SK-N-SH treated with all-trans-retinoic acid at 6 μM for 48 hours (cell line): ENCODE results near the gene CTRB1.

ENCODE experiments used
- ATAC-seq: fragments of 200-7000 bp; cut with Tn5 transposase; 3 replicates; pipeline ENCODE4 v1.9.1; 2020; ENCODE audit warnings: mild to moderate bottlenecking, moderate library complexity
- ARNTL ChIP-seq: fragments of 450-650 bp; formaldehyde crosslinking; IDR thresholded peaks from 2 replicates; pipeline ENCODE4 v1.5.0; 2020; ENCODE audit warnings: low read depth, mild to moderate bottlenecking, moderate library complexity, borderline replicate concordance
- BACH2 ChIP-seq: fragments of 250-450 bp; sonication (Bioruptor Pico); IDR thresholded peaks from 2 replicates; pipeline ENCODE4 v1.9.0; 2021; ENCODE audit warnings: mild to moderate bottlenecking, borderline replicate concordance
- CREB5 ChIP-seq: fragments of 250-450 bp; sonication (Bioruptor Pico); IDR thresholded peaks from 2 replicates; pipeline ENCODE4 v1.5.1; 2020; ENCODE audit warnings: low read depth, mild to moderate bottlenecking, moderate library complexity
- CSDC2 ChIP-seq: fragments of 250-450 bp; sonication (Bioruptor Pico); IDR thresholded peaks from 2 replicates; pipeline ENCODE4 v1.5.0; 2020; ENCODE audit warnings: mild to moderate bottlenecking, moderate library complexity
- CSRNP3 ChIP-seq: fragments of 250-450 bp; sonication (Bioruptor Pico); IDR thresholded peaks from 2 replicates; pipeline ENCODE4 v1.5.1; 2021; ENCODE audit warnings: mild to moderate bottlenecking, moderate library complexity
- ESRRG ChIP-seq: fragments of 250-450 bp; sonication (Bioruptor Pico); IDR thresholded peaks from 2 replicates; pipeline ENCODE4 v1.6.1; 2021; ENCODE audit warnings: mild to moderate bottlenecking
- GLIS3 ChIP-seq: fragments of 250-450 bp; sonication (Bioruptor Pico); IDR thresholded peaks from 2 replicates; pipeline ENCODE4 v1.5.0; 2020; ENCODE audit warnings: mild to moderate bottlenecking, moderate library complexity
- ISL1 ChIP-seq: fragments of 250-450 bp; sonication (Bioruptor Pico); IDR thresholded peaks from 2 replicates; pipeline ENCODE4 v2.1.2; 2022; ENCODE audit warnings: mild to moderate bottlenecking, moderate library complexity
- OSR1 ChIP-seq: fragments of 250-450 bp; sonication (Bioruptor Pico); IDR thresholded peaks from 2 replicates; pipeline ENCODE4 v1.8.0; 2022; ENCODE audit warnings: moderate library complexity, mild to moderate bottlenecking, inconsistent platforms
- PATZ1 ChIP-seq: fragments of 250-450 bp; sonication (Bioruptor Pico); IDR thresholded peaks from 2 replicates; pipeline ENCODE4 v1.8.0; 2020; ENCODE audit warnings: mild to moderate bottlenecking, moderate library complexity, borderline replicate concordance
- POU6F1 ChIP-seq: fragments of 250-450 bp; sonication (Bioruptor Pico); IDR thresholded peaks from 2 replicates; pipeline ENCODE4 v1.8.0; 2021; ENCODE audit warnings: low read depth, mild to moderate bottlenecking, moderate library complexity, borderline replicate concordance
- PPARA ChIP-seq: fragments of 250-450 bp; sonication (Bioruptor Pico); IDR thresholded peaks from 2 replicates; pipeline ENCODE4 v1.5.0; 2020; ENCODE audit warnings: mild to moderate bottlenecking, borderline replicate concordance
- RARB ChIP-seq: fragments of 250-450 bp; sonication (Bioruptor Pico); IDR thresholded peaks from 2 replicates; pipeline ENCODE4 v1.8.0; 2021; ENCODE audit warnings: mild to moderate bottlenecking, moderate library complexity
- SNAI2 ChIP-seq: fragments of 250-450 bp; sonication (Bioruptor Pico); IDR thresholded peaks from 2 replicates; pipeline ENCODE4 v1.5.0; 2020; ENCODE audit warnings: mild to moderate bottlenecking, moderate library complexity
- TCF4 ChIP-seq: fragments of 250-450 bp; sonication (Bioruptor Pico); IDR thresholded peaks from 2 replicates; pipeline ENCODE4 v1.8.0; 2021; ENCODE audit warnings: mild to moderate bottlenecking, moderate library complexity, borderline replicate concordance
- TOX ChIP-seq: fragments of 250-450 bp; sonication (Bioruptor Pico); IDR thresholded peaks from 2 replicates; pipeline ENCODE4 v1.8.0; 2021; ENCODE audit warnings: mild to moderate bottlenecking, moderate library complexity, borderline replicate concordance
- TSHZ2 ChIP-seq: fragments of 250-450 bp; sonication (Bioruptor Pico); IDR thresholded peaks from 2 replicates; pipeline ENCODE4 v1.5.0; 2020; ENCODE audit warnings: mild to moderate bottlenecking, moderate library complexity
- ZC3H10 ChIP-seq: fragments of 250-450 bp; sonication (Bioruptor Pico); IDR thresholded peaks from 2 replicates; pipeline ENCODE4 v1.5.1; 2021; ENCODE audit warnings: mild to moderate bottlenecking, moderate library complexity
- ZFP3 ChIP-seq: fragments of 250-450 bp; sonication (Bioruptor Pico); IDR thresholded peaks from 2 replicates; pipeline ENCODE4 v1.5.0; 2020; ENCODE audit warnings: mild to moderate bottlenecking, moderate library complexity
- ZFP30 ChIP-seq: fragments of 450-650 bp; formaldehyde crosslinking; IDR thresholded peaks from 2 replicates; pipeline ENCODE4 v1.5.0; 2022; ENCODE audit warnings: mild to moderate bottlenecking, moderate library complexity
- ZNF565 ChIP-seq: fragments of 450-650 bp; formaldehyde crosslinking; conservative IDR thresholded peaks from 2 replicates; pipeline ENCODE4 v1.5.0; 2020; ENCODE audit warnings: low read depth, mild to moderate bottlenecking, moderate library complexity
- ZNF70 ChIP-seq: fragments of 450-650 bp; formaldehyde crosslinking; IDR thresholded peaks from 2 replicates; pipeline ENCODE4 v1.5.0; 2020; ENCODE audit warnings: mild to moderate bottlenecking, moderate library complexity
- ZNF8 ChIP-seq: fragments of 450-650 bp; formaldehyde crosslinking; IDR thresholded peaks from 2 replicates; pipeline ENCODE4 v1.5.0; 2020; ENCODE audit warnings: mild to moderate bottlenecking, moderate library complexity

The CTRB1 gene

GRCh38 chr16:75247249-75247648, 28.5 kb downstream of the CTRB1 start:
- TF ChIP-seq TOX: no peak
- no peak for TF ChIP-seq PATZ1 (CRISPR knock-in tag)
- no peak for TF ChIP-seq ESRRG (CRISPR knock-in tag)
- no peak for TF ChIP-seq ISL1 (CRISPR knock-in tag)
- no peak for TF ChIP-seq SNAI2 (CRISPR knock-in tag)
- no peak for TF ChIP-seq ZFP30 (CRISPR knock-in tag)
- TF ChIP-seq ZC3H10 (CRISPR knock-in tag): no peak
- TF ChIP-seq ZNF70 (CRISPR knock-in tag): no peak
- TF ChIP-seq GLIS3 (CRISPR knock-in tag): no peak
- no peak for TF ChIP-seq ZFP3 (CRISPR knock-in tag)
- TF ChIP-seq POU6F1: no peak
- ATAC-seq: no peak

- no peak for ATAC-seq
These were observed 29.4 kb downstream of the CTRB1 start for GRCh38 chr16:75248142-75248535.

More at GRCh38 chr16:75248142-75248535, 29.4 kb downstream of the CTRB1 start:
- no peak for TF ChIP-seq ZNF70 (CRISPR knock-in tag)
- TF ChIP-seq ZFP3 (CRISPR knock-in tag): no peak
- no peak for TF ChIP-seq ESRRG (CRISPR knock-in tag)
- TF ChIP-seq ZNF8 (CRISPR knock-in tag): no peak
- TF ChIP-seq BACH2 (CRISPR knock-in tag): no peak
- TF ChIP-seq TOX: no peak
- no peak for TF ChIP-seq RARB (CRISPR knock-in tag)
- TF ChIP-seq ARNTL: no peak
- no peak for TF ChIP-seq CREB5 (CRISPR knock-in tag)
- TF ChIP-seq CSDC2 (CRISPR knock-in tag): no peak
- TF ChIP-seq TCF4 (CRISPR knock-in tag): no peak
- TF ChIP-seq ZC3H10 (CRISPR knock-in tag): no peak
- no peak for TF ChIP-seq PPARA (CRISPR knock-in tag)
- no peak for TF ChIP-seq OSR1 (CRISPR knock-in tag)
- TF ChIP-seq TSHZ2: no peak
- no peak for TF ChIP-seq PATZ1 (CRISPR knock-in tag)
- no peak for TF ChIP-seq CSRNP3
- no peak for TF ChIP-seq POU6F1
- no peak for TF ChIP-seq ZNF565 (CRISPR knock-in tag)
- TF ChIP-seq, all 23 proteins: peak for 0
